IPS DF 4.7 (cell line): ENCODE results near the gene CTU2.

Source experiments
- DNase-seq: peaks from one replicate; pipeline ENCODE4 v3.0.0-alpha.2; 2013; ENCODE audit warnings: low spot score; ENCODE audit errors: extremely low read depth

The CTU2 gene

GRCh38 chr16:88759976-88760350 is 53.7 kb downstream of the CTU2 start:
- no peak for DNase-seq

GRCh38 chr16:88760424-88761142 is 54.3 kb downstream of the CTU2 start:
- DNase-seq = no peak

- DNase-seq = no peak
These were observed 54.8 kb downstream of the CTU2 start for GRCh38 chr16:88761143-88761534.

- no peak for DNase-seq
These were observed 55.5 kb downstream of the CTU2 start for GRCh38 chr16:88761830-88762229.

GRCh38 chr16:88762258-88762870 is 56.1 kb downstream of the CTU2 start:
- no peak for DNase-seq

- DNase-seq = no peak
These were observed 56.6 kb downstream of the CTU2 start for GRCh38 chr16:88762941-88763340.

GRCh38 chr16:88763502-88764053 is 57.3 kb downstream of the CTU2 start:
- DNase-seq = no peak

GRCh38 chr16:88764080-88764479 is 57.8 kb downstream of the CTU2 start:
- DNase-seq = no peak

GRCh38 chr16:88764913-88765349 is 58.6 kb downstream of the CTU2 start:
- DNase-seq = no peak
